ENCODE measurements around the gene ADAMTS14.

The ADAMTS14 gene

DNA sequence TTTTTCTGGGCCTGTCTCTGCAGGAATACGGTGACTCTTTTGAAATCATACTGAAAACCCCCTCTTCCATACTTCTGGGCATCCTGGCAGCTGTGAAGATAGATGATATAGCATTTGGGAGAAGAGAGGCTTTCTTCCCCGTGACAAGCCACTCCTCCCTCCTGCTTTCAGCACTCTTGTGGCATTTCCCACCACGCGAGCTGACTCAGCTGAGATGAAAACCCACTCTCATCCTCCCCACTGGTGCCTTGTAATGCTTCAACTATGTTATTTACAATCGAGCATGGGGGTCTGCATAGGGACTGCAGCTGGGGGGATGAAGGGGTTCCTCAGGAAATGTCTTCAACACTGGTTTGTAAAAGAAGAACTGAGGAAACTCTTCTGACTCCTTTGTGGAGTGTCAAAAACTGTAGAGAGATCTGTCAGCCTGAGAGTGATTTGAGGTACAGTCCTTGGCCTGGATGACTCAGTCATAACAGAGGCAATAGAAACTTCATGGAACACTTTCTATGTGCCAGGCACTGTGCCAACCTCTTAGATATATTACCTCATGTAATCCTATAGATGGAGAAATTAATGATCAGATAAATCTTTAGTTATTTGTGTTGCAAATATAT is 114.6 kb downstream of the ADAMTS14 start:
- Histone ChIP-seq H3K4me3 (ENCODE audit: low read depth, low read length) (no peak overlapping the region), H3K27me3 (ENCODE audit: insufficient read depth, low read depth, severe bottlenecking) (no peaks in the 10 kb centered on the region), H3K27ac (no peak overlapping the region), H3K9me3 (ENCODE audit: severe bottlenecking) (peaks cover 3% of the 10 kb centered on the region), H3K36me3 (no peaks in the 10 kb centered on the region)
- TF ChIP-seq, protein P1, sequence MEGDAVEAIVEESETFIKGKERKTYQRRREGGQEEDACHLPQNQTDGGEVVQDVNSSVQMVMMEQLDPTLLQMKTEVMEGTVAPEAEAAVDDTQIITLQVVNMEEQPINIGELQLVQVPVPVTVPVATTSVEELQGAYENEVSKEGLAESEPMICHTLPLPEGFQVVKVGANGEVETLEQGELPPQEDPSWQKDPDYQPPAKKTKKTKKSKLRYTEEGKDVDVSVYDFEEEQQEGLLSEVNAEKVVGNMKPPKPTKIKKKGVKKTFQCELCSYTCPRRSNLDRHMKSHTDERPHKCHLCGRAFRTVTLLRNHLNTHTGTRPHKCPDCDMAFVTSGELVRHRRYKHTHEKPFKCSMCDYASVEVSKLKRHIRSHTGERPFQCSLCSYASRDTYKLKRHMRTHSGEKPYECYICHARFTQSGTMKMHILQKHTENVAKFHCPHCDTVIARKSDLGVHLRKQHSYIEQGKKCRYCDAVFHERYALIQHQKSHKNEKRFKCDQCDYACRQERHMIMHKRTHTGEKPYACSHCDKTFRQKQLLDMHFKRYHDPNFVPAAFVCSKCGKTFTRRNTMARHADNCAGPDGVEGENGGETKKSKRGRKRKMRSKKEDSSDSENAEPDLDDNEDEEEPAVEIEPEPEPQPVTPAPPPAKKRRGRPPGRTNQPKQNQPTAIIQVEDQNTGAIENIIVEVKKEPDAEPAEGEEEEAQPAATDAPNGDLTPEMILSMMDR (IDR thresholded peaks at IDR 0.05; ENCODE audit: low read depth, low read length): no peak
- no peak for DNase-seq

DNA sequence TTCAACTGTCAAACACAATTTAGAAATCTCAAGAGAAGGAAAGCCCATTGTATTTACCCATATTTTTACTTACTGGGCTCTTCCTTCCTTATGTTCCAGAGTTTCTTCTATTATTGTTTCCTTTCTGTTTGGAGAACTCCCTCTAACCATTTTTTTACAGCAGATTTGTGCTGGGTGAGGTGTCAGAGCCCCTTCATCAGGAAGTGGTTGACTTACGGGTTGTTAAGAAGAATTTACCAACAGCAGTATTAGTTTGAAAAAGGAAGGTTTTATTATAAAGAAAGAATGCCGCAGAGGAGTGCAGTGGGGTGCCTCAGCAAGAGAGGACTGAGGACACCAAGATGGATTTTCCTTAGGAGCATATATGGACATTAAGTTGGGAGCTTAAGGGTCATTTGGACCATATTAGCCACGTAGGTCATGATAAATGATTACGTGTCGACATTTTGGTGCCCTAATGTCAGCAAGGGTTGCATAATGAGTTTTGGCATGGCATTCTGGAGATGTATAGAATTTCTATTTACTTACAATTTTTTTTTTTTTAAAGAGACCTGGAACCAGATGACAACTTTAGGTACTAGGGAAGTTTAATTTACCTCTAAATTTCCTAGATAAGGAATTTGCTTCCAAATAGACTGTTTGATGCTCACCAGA is 119.2 kb downstream of the ADAMTS14 start:
- no peak overlapping the region for H3K27ac ChIP-seq
- no peaks in the 10 kb centered on the region for H3K36me3 ChIP-seq
- no peak overlapping the region for H3K4me3 ChIP-seq (ENCODE audit: low read depth, low read length)
- TF ChIP-seq, protein P1 (IDR thresholded peaks at IDR 0.05; ENCODE audit: low read depth, low read length): no peak
- no peaks in the 10 kb centered on the region for H3K27me3 ChIP-seq (ENCODE audit: insufficient read depth, low read depth, severe bottlenecking)
- no peak for DNase-seq
- peaks cover 3% of the 10 kb centered on the region for H3K9me3 ChIP-seq (ENCODE audit: severe bottlenecking)

DNA sequence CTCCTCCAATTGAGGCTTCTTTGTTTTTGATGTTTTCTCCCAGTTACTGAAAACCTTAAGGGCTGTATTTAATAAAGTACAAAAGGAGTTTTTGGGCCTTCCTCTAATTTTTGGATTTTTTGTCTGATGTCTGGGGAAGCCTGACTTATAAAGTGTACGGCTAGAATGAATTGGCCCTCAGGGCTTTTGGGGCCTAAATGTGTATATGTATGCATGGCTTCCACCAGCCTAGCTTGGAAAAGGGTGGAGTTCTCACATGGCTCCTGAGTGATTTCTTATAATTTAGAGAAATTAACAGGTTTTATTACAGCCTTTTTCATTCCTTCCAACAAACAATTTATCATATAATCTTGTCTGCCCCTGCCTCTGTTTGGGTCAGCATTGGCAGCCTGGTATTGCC is 123.3 kb downstream of the ADAMTS14 start:
- no peaks in the 10 kb centered on the region for H3K36me3 ChIP-seq
- no peak overlapping the region for H3K4me3 ChIP-seq (ENCODE audit: low read depth, low read length)
- no peak for DNase-seq
- no peak overlapping the region for H3K27ac ChIP-seq
- no peaks in the 10 kb centered on the region for H3K27me3 ChIP-seq (ENCODE audit: insufficient read depth, low read depth, severe bottlenecking)
- H3K9me3 ChIP-seq (ENCODE audit: severe bottlenecking): no peaks in the 10 kb centered on the region
- TF ChIP-seq, protein P1 (IDR thresholded peaks at IDR 0.05; ENCODE audit: low read depth, low read length): no peak

DNA sequence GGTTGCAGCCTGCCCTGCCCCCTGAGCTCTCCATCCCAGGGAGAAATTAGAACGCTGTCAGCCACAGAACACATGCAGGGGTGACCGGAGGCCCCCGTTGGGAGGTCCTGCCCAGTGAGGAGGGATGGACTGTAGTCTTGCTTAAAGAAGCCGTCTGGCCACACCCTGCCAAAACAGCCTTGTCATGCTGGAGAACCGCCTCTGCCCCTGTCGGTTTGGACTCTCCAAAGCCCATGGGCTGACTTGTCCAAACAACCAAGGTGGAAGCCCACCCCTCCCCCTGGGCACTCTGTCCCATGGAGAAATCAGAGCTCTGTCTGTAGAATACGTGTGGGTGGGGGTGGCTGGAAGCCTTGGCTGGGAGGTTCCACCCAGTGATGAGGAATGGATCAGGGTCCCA is 125.5 kb downstream of the ADAMTS14 start:
- no peak for DNase-seq
- Histone ChIP-seq H3K4me3 (ENCODE audit: low read depth, low read length) (no peak overlapping the region), H3K27me3 (ENCODE audit: insufficient read depth, low read depth, severe bottlenecking) (no peaks in the 10 kb centered on the region), H3K9me3 (ENCODE audit: severe bottlenecking) (no peaks in the 10 kb centered on the region), H3K36me3 (no peaks in the 10 kb centered on the region), H3K27ac (no peak overlapping the region)
- TF ChIP-seq, protein P1 (IDR thresholded peaks at IDR 0.05; ENCODE audit: low read depth, low read length): no peak

DNA sequence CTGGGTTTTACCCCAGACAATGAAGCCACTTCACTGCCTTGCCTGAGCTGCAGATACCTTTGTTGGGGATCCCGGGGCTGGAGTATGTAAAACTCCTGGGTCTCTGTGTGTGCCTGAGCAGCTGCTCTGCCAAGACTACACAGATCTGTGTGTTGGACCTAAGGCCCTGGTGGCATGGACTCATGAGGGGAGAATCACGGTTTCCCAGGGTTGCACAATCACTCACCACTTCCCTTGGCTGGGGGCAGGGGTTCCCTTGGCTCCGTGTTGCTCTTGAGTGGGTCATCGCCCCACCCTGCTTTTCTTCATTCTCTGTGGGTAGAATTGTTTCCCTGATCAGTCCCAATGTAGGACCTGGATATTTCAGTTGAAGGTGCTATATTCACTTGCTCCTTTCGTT is 126.8 kb downstream of the ADAMTS14 start:
- no peak for DNase-seq
- Histone ChIP-seq H3K4me3 (ENCODE audit: low read depth, low read length) (no peak overlapping the region), H3K36me3 (no peaks in the 10 kb centered on the region), H3K27ac (no peak overlapping the region), H3K9me3 (ENCODE audit: severe bottlenecking) (no peaks in the 10 kb centered on the region), H3K27me3 (ENCODE audit: insufficient read depth, low read depth, severe bottlenecking) (no peaks in the 10 kb centered on the region)
- TF ChIP-seq, protein P1 (IDR thresholded peaks at IDR 0.05; ENCODE audit: low read depth, low read length): no peak

DNA sequence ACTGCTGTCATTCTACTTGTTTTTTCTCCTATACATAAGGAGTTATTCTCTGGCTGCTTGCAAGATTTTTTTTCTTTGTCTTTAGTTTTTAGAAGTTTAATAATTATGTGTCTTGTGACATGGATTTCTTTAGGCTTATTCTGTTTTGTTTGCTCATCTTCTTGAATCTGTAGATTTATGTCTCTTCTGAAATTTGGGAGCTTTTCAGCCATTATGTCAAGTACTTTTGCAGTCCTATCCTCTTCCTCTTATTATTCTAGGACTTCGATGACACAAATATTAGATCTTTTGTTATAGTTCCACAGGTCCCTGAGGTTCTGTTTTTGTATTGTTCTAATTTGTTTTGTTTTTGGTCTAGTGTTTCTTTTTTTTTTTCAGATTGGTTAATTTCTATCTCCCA is 129.5 kb downstream of the ADAMTS14 start:
- TF ChIP-seq, protein P1 (IDR thresholded peaks at IDR 0.05; ENCODE audit: low read depth, low read length): no peak

More for the DNA sequence above, 129.5 kb downstream of the ADAMTS14 start:
- no peak for DNase-seq
- no peak overlapping the region for H3K27ac ChIP-seq
- H3K36me3 ChIP-seq: no peaks in the 10 kb centered on the region
- H3K27me3 ChIP-seq (ENCODE audit: insufficient read depth, low read depth, severe bottlenecking): no peaks in the 10 kb centered on the region
- no peaks in the 10 kb centered on the region for H3K9me3 ChIP-seq (ENCODE audit: severe bottlenecking)
- no peak overlapping the region for H3K4me3 ChIP-seq (ENCODE audit: low read depth, low read length)

Data from WERI-Rb-1 (cell line).